ENCODE results near the gene CCNL2. TPM values are rescaled to one million over a fixed set of nuclear protein-coding genes. Genes with fewer than 3 reads are reported as not detected.
"Not testable (repeated sequence)": the region's sequence is repeated elsewhere in the genome, so short reads cannot be mapped to it uniquely, and the experiment has no call there.

Gene CCNL2
- total and polyA plus RNA-seq, 2 donors (not counting 1 experiment from before 2014, with no cell fraction given): 263 to 347 TPM

DNA sequence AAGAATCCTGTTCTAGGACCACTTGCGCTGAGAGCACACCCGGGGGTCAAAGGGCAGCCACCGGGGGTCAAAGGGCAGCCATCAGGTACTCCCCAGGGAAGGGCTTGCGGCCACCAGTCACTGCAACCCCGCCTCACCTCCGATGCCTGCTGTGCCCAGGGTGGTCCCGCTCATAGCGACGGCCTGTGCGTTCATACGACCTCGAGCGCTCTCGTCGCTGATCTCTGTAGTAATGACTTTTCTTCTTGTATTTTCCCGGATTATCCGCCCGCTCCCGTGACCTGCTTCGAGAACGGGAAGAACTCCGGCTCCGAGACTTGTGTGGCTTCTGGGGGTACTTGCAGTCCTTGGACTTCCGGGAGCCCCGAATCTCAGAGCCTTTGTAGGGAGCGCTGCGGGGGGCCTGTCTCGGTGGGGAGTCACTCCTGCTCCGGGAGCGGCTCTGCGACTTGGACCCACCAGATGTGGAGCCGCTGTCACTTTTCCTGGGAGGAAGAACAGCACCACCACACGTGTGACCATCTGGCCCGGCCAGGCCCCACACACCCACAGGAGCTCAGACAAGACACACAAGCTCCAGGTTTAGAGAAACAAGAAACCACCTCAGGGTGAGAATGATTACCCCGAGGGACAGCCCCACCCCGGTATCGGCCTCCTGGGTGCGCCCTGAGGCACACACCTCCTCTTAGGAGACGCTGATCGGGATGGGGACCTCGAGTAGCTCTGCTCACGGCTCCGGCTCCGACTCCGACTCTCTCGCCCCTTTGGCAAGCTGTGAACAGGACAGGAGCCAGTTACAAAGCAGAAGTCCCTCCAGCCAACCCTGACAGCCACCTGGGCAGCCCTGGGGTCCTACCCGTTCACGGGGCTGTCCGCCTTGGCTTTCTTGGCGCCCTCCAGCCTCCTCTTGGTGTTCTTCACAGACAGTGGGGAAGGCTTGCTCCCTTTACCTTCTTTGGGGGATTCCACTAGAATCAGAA lies 11.7 kb downstream of the CCNL2 start:
- no peak overlapping the region for H3K4me3 Mint-ChIP-seq
- no peak overlapping the region for H3K27ac Mint-ChIP-seq
- H3K27me3 Mint-ChIP-seq: no peaks in the 10 kb centered on the region
- no peak for ATAC-seq (ENCODE audit: low read depth)
- Histone ChIP-seq H3K27me3 (replicated peaks in 1 of 4; ENCODE audit: control extremely low read depth in 1 of 4, control insufficient read depth in 3 of 4, insufficient read depth in 4 of 4, low read length in 3 of 4) (no peaks in the 10 kb centered on the region), H3K4me2 (replicated peaks; ENCODE audit: low read depth, low read length, poor library complexity, severe bottlenecking) (no peak overlapping the region), H3K27ac (ENCODE audit: low read length in 2 of 2) (no peak overlapping the region), H3K4me3 (ENCODE audit: control extremely low read depth in 1 of 5, extremely low read depth in 1 of 5, insufficient read depth in 1 of 5, low read depth in 2 of 5, low read length in 4 of 5) (no peak overlapping the region), H3K9me3 (ENCODE audit: control extremely low read depth in 1 of 3, control insufficient read depth in 2 of 3, insufficient read depth in 1 of 3, low read length in 2 of 3) (no peaks in the 10 kb centered on the region), H3K4me1 (ENCODE audit: control insufficient read depth in 2 of 2, insufficient read depth in 2 of 2, low read length in 2 of 2) (no peaks in the 10 kb centered on the region), H4K20me1 (ENCODE audit: control insufficient read depth, insufficient read depth, low read length, poor library complexity, severe bottlenecking) (peaks cover 37% of the 10 kb centered on the region), H2AFZ (ENCODE audit: insufficient read depth, low read depth, low read length, poor library complexity, severe bottlenecking) (no peak overlapping the region), H3K9ac (ENCODE audit: low read length) (no peak overlapping the region), H3K36me3 (replicated peaks in 1 of 2; ENCODE audit: control extremely low read depth in 1 of 2, control insufficient read depth in 1 of 2, extremely low read depth in 1 of 2, insufficient read depth in 2 of 2, low read length in 1 of 2) (peaks cover 15 to 68% of the 10 kb centered on the region in 2 experiments), H3K79me2 (ENCODE audit: control insufficient read depth, insufficient read depth, low read length) (peaks cover 20% of the 10 kb centered on the region)
- H3K4me1 Mint-ChIP-seq: no peaks in the 10 kb centered on the region
- intact Hi-C loops (cut with micrococcal nuclease): no loop called here
- no peaks in the 10 kb centered on the region for H3K9me3 Mint-ChIP-seq (ENCODE audit: insufficient read depth)
- POLR2A ChIA-PET: no interaction called here
- no peak for DNase-seq
- 97% methylated on average over 49 of the region's 50 CpGs for WGBS (ENCODE audit: insufficient coverage)
- TF ChIP-seq EZH2 (IDR thresholded peaks at IDR 0.05; ENCODE audit: borderline replicate concordance, insufficient read depth, low read depth, low read length, poor library complexity, severe bottlenecking) (no peak), CTCF (IDR thresholded peaks at IDR 0.05) (no peak)
- CTCF ChIA-PET: interaction anchor here (1.7 kb wide), 1 partner anchor 11 kb away, joined by 4 read pairs; the partner anchor contains the start of gene CCNL2

GRCh38 chr1:1385931-1386330 lies 13.2 kb downstream of the CCNL2 start:
- no peaks in the 10 kb centered on the region for H3K9me3 Mint-ChIP-seq (ENCODE audit: insufficient read depth)
- TF ChIP-seq EZH2 (IDR thresholded peaks at IDR 0.05; ENCODE audit: borderline replicate concordance, insufficient read depth, low read depth, low read length, poor library complexity, severe bottlenecking) (no peak), CTCF (IDR thresholded peaks at IDR 0.05) (no peak)
- H3K79me2 ChIP-seq (ENCODE audit: control insufficient read depth, insufficient read depth, low read length): peaks cover 30% of the 10 kb centered on the region
- peaks cover 11 to 53% of the 10 kb centered on the region in 2 experiments for H3K36me3 ChIP-seq (replicated peaks in 1 of 2; ENCODE audit: control extremely low read depth in 1 of 2, control insufficient read depth in 1 of 2, extremely low read depth in 1 of 2, insufficient read depth in 2 of 2, low read length in 1 of 2)
- WGBS (ENCODE audit: insufficient coverage): 96% methylated on average over 8 of the region's 8 CpGs
- ATAC-seq (ENCODE audit: low read depth) (no peak), DNase-seq (no peak)
- no peaks in the 10 kb centered on the region for H3K4me1 Mint-ChIP-seq
- CTCF ChIA-PET: interaction anchor here (1.0 to 1.7 kb wide), 2 partner anchors 9 to 13 kb away, joined by 3 to 4 read pairs; partner anchors contain the start of gene CCNL2
- H3K27me3 ChIP-seq (replicated peaks in 1 of 4; ENCODE audit: control extremely low read depth in 1 of 4, control insufficient read depth in 3 of 4, insufficient read depth in 4 of 4, low read length in 3 of 4): no peaks in the 10 kb centered on the region
- peaks cover 30% of the 10 kb centered on the region for H4K20me1 ChIP-seq (ENCODE audit: control insufficient read depth, insufficient read depth, low read length, poor library complexity, severe bottlenecking)
- no peak overlapping the region for H3K4me3 ChIP-seq (ENCODE audit: control extremely low read depth in 1 of 5, extremely low read depth in 1 of 5, insufficient read depth in 1 of 5, low read depth in 2 of 5, low read length in 4 of 5)
- no peak overlapping the region for H3K9ac ChIP-seq (ENCODE audit: low read length)
- H3K4me2 ChIP-seq (replicated peaks; ENCODE audit: low read depth, low read length, poor library complexity, severe bottlenecking): no peak overlapping the region
- no peak overlapping the region for H3K27ac ChIP-seq (ENCODE audit: low read length in 2 of 2)
- POLR2A ChIA-PET: no interaction called here
- no peak overlapping the region for H3K27ac Mint-ChIP-seq
- no peak overlapping the region for H3K4me3 Mint-ChIP-seq
- H3K27me3 Mint-ChIP-seq: no peaks in the 10 kb centered on the region
- no peak overlapping the region for H2AFZ ChIP-seq (ENCODE audit: insufficient read depth, low read depth, low read length, poor library complexity, severe bottlenecking)
- no peaks in the 10 kb centered on the region for H3K4me1 ChIP-seq (ENCODE audit: control insufficient read depth in 2 of 2, insufficient read depth in 2 of 2, low read length in 2 of 2)
- H3K9me3 ChIP-seq (ENCODE audit: control extremely low read depth in 1 of 3, control insufficient read depth in 2 of 3, insufficient read depth in 1 of 3, low read length in 2 of 3): no peaks in the 10 kb centered on the region
- intact Hi-C loops (cut with micrococcal nuclease): no loop called here

- H3K27ac Mint-ChIP-seq; H3K27me3 ChIP-seq (replicated peaks in 1 of 4; ENCODE audit: control extremely low read depth in 1 of 4, control insufficient read depth in 3 of 4, insufficient read depth in 4 of 4, low read length in 3 of 4); H3K27me3 Mint-ChIP-seq; H3K9ac ChIP-seq (ENCODE audit: low read length); H3K9me3 ChIP-seq (ENCODE audit: control extremely low read depth in 1 of 3, control insufficient read depth in 2 of 3, insufficient read depth in 1 of 3, low read length in 2 of 3); H3K4me1 Mint-ChIP-seq; ATAC-seq (ENCODE audit: low read depth); H2AFZ ChIP-seq (ENCODE audit: insufficient read depth, low read depth, low read length, poor library complexity, severe bottlenecking); H3K4me3 Mint-ChIP-seq; H3K4me2 ChIP-seq (replicated peaks; ENCODE audit: low read depth, low read length, poor library complexity, severe bottlenecking); intact Hi-C loops (cut with micrococcal nuclease); H3K4me1 ChIP-seq (ENCODE audit: control insufficient read depth in 2 of 2, insufficient read depth in 2 of 2, low read length in 2 of 2); H3K9me3 Mint-ChIP-seq (ENCODE audit: insufficient read depth); H3K4me3 ChIP-seq (ENCODE audit: control extremely low read depth in 1 of 5, extremely low read depth in 1 of 5, insufficient read depth in 1 of 5, low read depth in 2 of 5, low read length in 4 of 5); H3K27ac ChIP-seq (ENCODE audit: low read length in 2 of 2); POLR2A ChIA-PET; DNase-seq: not testable (repeated sequence)
- CTCF ChIA-PET: interaction anchor here (1.0 kb wide), 1 partner anchor 10 kb away, joined by 3 read pairs; no protein-coding TSS in a partner anchor
- peaks cover 9 to 47% of the 10 kb centered on the region in 2 experiments for H3K36me3 ChIP-seq (replicated peaks in 1 of 2; ENCODE audit: control extremely low read depth in 1 of 2, control insufficient read depth in 1 of 2, extremely low read depth in 1 of 2, insufficient read depth in 2 of 2, low read length in 1 of 2)
- 93% methylated on average over 17 of the region's 29 CpGs for WGBS (ENCODE audit: insufficient coverage)
- peaks cover 30% of the 10 kb centered on the region for H4K20me1 ChIP-seq (ENCODE audit: control insufficient read depth, insufficient read depth, low read length, poor library complexity, severe bottlenecking)
- H3K79me2 ChIP-seq (ENCODE audit: control insufficient read depth, insufficient read depth, low read length): peaks cover 35% of the 10 kb centered on the region
Measured at GRCh38 chr1:1385339-1385738, 13.8 kb downstream of the CCNL2 start.
